CD14-positive monocyte (primary cell): ENCODE data around the gene ERV3-1. TPM values are rescaled to one million over a fixed set of nuclear protein-coding genes. Genes with fewer than 3 reads are reported as not detected.

ENCODE experiments used
- DNase-seq, 3 donors: peaks; one replicate each; pipeline ENCODE4 v3.0.0-alpha.2; 2011 to 2022
- H2AFZ ChIP-seq: 2 replicates; pipeline ENCODE4 v1.6.0; 2012; ENCODE audit warnings: mild to moderate bottlenecking, low read depth, low read length, inconsistent platforms; ENCODE audit not compliant: insufficient read depth, poor library complexity, severe bottlenecking
- H3K27ac ChIP-seq, 2 donors: 1 replicate in 1 of 2; 2 replicates in 1 of 2; pipeline ENCODE4 v1.5.1; 2012 to 2013; ENCODE audit warnings: low read length in 2 of 2, control low read depth in 1 of 2, inconsistent platforms in 1 of 2, low read depth in 1 of 2, mild to moderate bottlenecking in 1 of 2
- H3K27me3 ChIP-seq, 2 donors: one replicate each; pipeline versions ENCODE4 v1.6.0 to v1.6.1; 2011 to 2013; ENCODE audit warnings: low read length in 2 of 2; ENCODE audit not compliant: control insufficient read depth in 2 of 2, insufficient read depth in 2 of 2
- H3K36me3 ChIP-seq, 2 donors: replicated peaks in 1 of 2; 1 replicate in 1 of 2; 2 replicates in 1 of 2; pipeline versions ENCODE4 v1.5.1 to v1.6.1; 2012 to 2013; ENCODE audit warnings: low read length in 2 of 2, control low read depth in 1 of 2, inconsistent platforms in 1 of 2, mild to moderate bottlenecking in 1 of 2; ENCODE audit not compliant: insufficient read depth in 2 of 2, control insufficient read depth in 1 of 2
- H3K4me1 ChIP-seq, 2 donors: 1 replicate in 1 of 2; 2 replicates in 1 of 2; pipeline versions ENCODE4 v1.5.1 to v1.6.1; 2012 to 2013; ENCODE audit warnings: low read length in 2 of 2, control low read depth in 1 of 2, inconsistent platforms in 1 of 2, mild to moderate bottlenecking in 1 of 2, moderate library complexity in 1 of 2; ENCODE audit not compliant: insufficient read depth in 2 of 2, control insufficient read depth in 1 of 2
- H3K4me2 ChIP-seq: replicated peaks from 2 replicates; pipeline ENCODE3; 2012; ENCODE audit warnings: low read length, moderate library complexity, mild to moderate bottlenecking; ENCODE audit not compliant: poor library complexity, severe bottlenecking; ENCODE audit errors: extremely low read depth
- H3K4me3 ChIP-seq, 3 experiments: fragments of 200-600 bp in 1 of 3; sonication (generic) in 1 of 3; replicated peaks in 1 of 3; 1 replicate in 2 of 3; 2 replicates in 1 of 3; pipeline ENCODE4 v1.5.1; 2011 to 2013; ENCODE audit warnings: low read length in 3 of 3, mild to moderate bottlenecking in 3 of 3, control low read depth in 2 of 3, low read depth in 2 of 3, inconsistent platforms in 1 of 3, moderate library complexity in 1 of 3
- H3K79me2 ChIP-seq: 2 replicates; pipeline ENCODE4 v1.6.0; 2012; ENCODE audit warnings: mild to moderate bottlenecking, control low read depth, inconsistent platforms, low read length, moderate library complexity; ENCODE audit not compliant: insufficient read depth
- H3K9ac ChIP-seq: 2 replicates; pipeline ENCODE4 v1.6.0; 2017; ENCODE audit warnings: low read length, mild to moderate bottlenecking; ENCODE audit not compliant: insufficient read depth, poor library complexity, severe bottlenecking
- H3K9me3 ChIP-seq, 2 donors: replicated peaks in 1 of 2; 1 replicate in 1 of 2; 2 replicates in 1 of 2; pipeline versions ENCODE4 v1.5.1 to v1.6.1; 2012 to 2013; ENCODE audit warnings: low read length in 2 of 2, control low read depth in 1 of 2; ENCODE audit not compliant: control insufficient read depth in 1 of 2, insufficient read depth in 1 of 2
- H4K20me1 ChIP-seq: 2 replicates; pipeline ENCODE4 v1.6.0; 2012; ENCODE audit warnings: mild to moderate bottlenecking, low read length, control low read depth, moderate library complexity; ENCODE audit not compliant: insufficient read depth
- H3K27ac Mint-ChIP-seq, 7 donors: one replicate each; pipeline ENCODE4 v1.8.0; 2020; ENCODE audit warnings: mild to moderate bottlenecking in 7 of 7, mixed read lengths in 7 of 7, moderate library complexity in 6 of 7, inconsistent platforms in 2 of 7
- H3K27me3 Mint-ChIP-seq, 3 donors: one replicate each; pipeline ENCODE4 v1.8.0; 2021 to 2022; ENCODE audit warnings: low read depth in 3 of 3, mild to moderate bottlenecking in 3 of 3, mixed read lengths in 3 of 3, moderate library complexity in 3 of 3, inconsistent platforms in 1 of 3
- H3K36me3 Mint-ChIP-seq, 2 donors: one replicate each; pipeline ENCODE4 v1.8.0; 2020; ENCODE audit warnings: mixed read lengths in 2 of 2, inconsistent platforms in 1 of 2, mild to moderate bottlenecking in 1 of 2
- H3K4me1 Mint-ChIP-seq: one replicate; pipeline ENCODE4 v1.8.0; 2020; ENCODE audit warnings: mild to moderate bottlenecking, mixed read lengths
- H3K4me3 Mint-ChIP-seq, 2 donors: one replicate each; pipeline ENCODE4 v1.8.0; 2020; ENCODE audit warnings: mild to moderate bottlenecking in 2 of 2, mixed read lengths in 2 of 2, moderate library complexity in 1 of 2
- H3K9me3 Mint-ChIP-seq, 7 donors: one replicate each; pipeline ENCODE4 v1.8.0; 2020 to 2022; ENCODE audit warnings: mixed read lengths in 7 of 7, mild to moderate bottlenecking in 6 of 7, moderate library complexity in 6 of 7, inconsistent platforms in 2 of 7
- CTCF ChIP-seq: fragments of 200-600 bp; IDR thresholded peaks from one replicate; pipeline ENCODE4 v1.8.0; 2022; ENCODE audit warnings: antibody characterized with exemption, mild to moderate bottlenecking
- WGBS: methylation state at CpG from one replicate; pipeline ENCODE4 v1.1.5; 2013; ENCODE audit warnings: missing lambda C conversion rate; ENCODE audit not compliant: insufficient coverage; 5-methylcytosine and 5-hydroxymethylcytosine counted together
- intact Hi-C, 2 donors: fragments of 100-400 bp; cut with micrococcal nuclease; formaldehyde crosslinking; loops; one replicate each; pipeline versions ENCODE4 v1.15.0 to v1.15.1; 2023
- polyA plus RNA-seq, 3 donors: library from polyadenylated mRNA; depleted of rRNA in 1 of 3; unstranded in 2 of 3; stranded (reverse) in 1 of 3; fragments of 300-500 nt in 2 of 3; fragments of >200 nt in 1 of 3; fragmentation: Illumina TruSeq in 2 of 3; gene quantifications; 1 replicate in 2 of 3; 2 replicates in 1 of 3; pipeline ENCODE4 v1.2.3, GENCODE V29; 2012 to 2021

Gene ERV3-1
- polyA plus RNA-seq, 3 donors: 2.1 to 23.4 (median 7.9) TPM

GRCh38 chr7:64978497-64979203, 27.8 kb downstream of the ERV3-1 start:
- Mint-ChIP-seq H3K4me1 (no peaks in the 10 kb centered on the region), H3K27me3 (no peaks in the 10 kb centered on the region), H3K9me3 (peaks cover 36 to 76% (median 69%) of the 10 kb centered on the region in 7 donors), H3K27ac (no peak overlapping the region), H3K4me3 (no peak overlapping the region), H3K36me3 (peaks cover 33 to 37% of the 10 kb centered on the region in 2 donors)
- TF ChIP-seq CTCF: no peak
- no peak for DNase-seq
- intact Hi-C loops: no loop called here
- peak overlapping the region in 1 of 3 experiments; percentile 19 for H3K4me3 ChIP-seq
- H3K27me3 ChIP-seq: no peaks in the 10 kb centered on the region
- no CpG with 5 or more reads among the region's 5 CpGs for WGBS
- no peak overlapping the region for H3K27ac ChIP-seq
- H3K79me2 ChIP-seq: no peaks in the 10 kb centered on the region
- H3K9me3 ChIP-seq: peaks cover 6 to 91% of the 10 kb centered on the region in 2 donors
- H2AFZ ChIP-seq: no peak overlapping the region
- no peak overlapping the region for H3K9ac ChIP-seq
- no peaks in the 10 kb centered on the region for H4K20me1 ChIP-seq
- no peaks in the 10 kb centered on the region for H3K4me1 ChIP-seq
- H3K36me3 ChIP-seq: peaks cover 27 to 54% of the 10 kb centered on the region in 2 donors
- H3K4me2 ChIP-seq: no peak overlapping the region

- Histone ChIP-seq H3K4me1 (no peaks in the 10 kb centered on the region), H3K79me2 (no peaks in the 10 kb centered on the region), H3K36me3 (no peaks in the 10 kb centered on the region), H4K20me1 (no peaks in the 10 kb centered on the region), H3K4me3 (no peak overlapping the region), H3K27ac (no peak overlapping the region), H3K9me3 (peaks cover 11 to 40% of the 10 kb centered on the region in 2 donors), H3K9ac (no peak overlapping the region), H2AFZ (no peak overlapping the region), H3K4me2 (no peak overlapping the region), H3K27me3 (no peaks in the 10 kb centered on the region)
- Mint-ChIP-seq H3K27me3 (no peaks in the 10 kb centered on the region), H3K36me3 (no peaks in the 10 kb centered on the region), H3K27ac (no peak overlapping the region), H3K9me3 (peaks cover 25 to 51% (median 33%) of the 10 kb centered on the region in 7 donors), H3K4me1 (no peaks in the 10 kb centered on the region), H3K4me3 (no peak overlapping the region)
- DNase-seq: no peak
- intact Hi-C loops: no loop called here
- no peak for TF ChIP-seq CTCF
Observed at GRCh38 chr7:64965594-64965993, 40.9 kb downstream of the ERV3-1 start.
